Mucosa of stomach (tissue), 1 donor: ENCODE results near the gene HEXIM2.

Source experiments
- H3K27me3 ChIP-seq: one replicate; pipeline ENCODE4 v1.7.0; 2013; ENCODE audit warnings: mild to moderate bottlenecking, low read length; ENCODE audit not compliant: control insufficient read depth, insufficient read depth
- H3K36me3 ChIP-seq: one replicate; pipeline ENCODE4 v1.7.0; 2013; ENCODE audit warnings: low read length; ENCODE audit not compliant: control insufficient read depth, insufficient read depth
- H3K4me1 ChIP-seq: one replicate; pipeline ENCODE4 v1.7.0; 2013; ENCODE audit warnings: mild to moderate bottlenecking, low read length; ENCODE audit not compliant: control insufficient read depth, insufficient read depth
- H3K4me3 ChIP-seq: one replicate; pipeline ENCODE4 v1.7.0; 2013; ENCODE audit warnings: low read length
- H3K9ac ChIP-seq: one replicate; pipeline ENCODE4 v1.7.0; 2013; ENCODE audit warnings: mild to moderate bottlenecking, low read length, moderate library complexity
- H3K9me3 ChIP-seq: one replicate; pipeline ENCODE4 v1.7.0; 2013; ENCODE audit warnings: mild to moderate bottlenecking, low read length, moderate library complexity; ENCODE audit not compliant: control insufficient read depth
- donor health status: Pancreatic carcinoma.

The HEXIM2 gene

DNA sequence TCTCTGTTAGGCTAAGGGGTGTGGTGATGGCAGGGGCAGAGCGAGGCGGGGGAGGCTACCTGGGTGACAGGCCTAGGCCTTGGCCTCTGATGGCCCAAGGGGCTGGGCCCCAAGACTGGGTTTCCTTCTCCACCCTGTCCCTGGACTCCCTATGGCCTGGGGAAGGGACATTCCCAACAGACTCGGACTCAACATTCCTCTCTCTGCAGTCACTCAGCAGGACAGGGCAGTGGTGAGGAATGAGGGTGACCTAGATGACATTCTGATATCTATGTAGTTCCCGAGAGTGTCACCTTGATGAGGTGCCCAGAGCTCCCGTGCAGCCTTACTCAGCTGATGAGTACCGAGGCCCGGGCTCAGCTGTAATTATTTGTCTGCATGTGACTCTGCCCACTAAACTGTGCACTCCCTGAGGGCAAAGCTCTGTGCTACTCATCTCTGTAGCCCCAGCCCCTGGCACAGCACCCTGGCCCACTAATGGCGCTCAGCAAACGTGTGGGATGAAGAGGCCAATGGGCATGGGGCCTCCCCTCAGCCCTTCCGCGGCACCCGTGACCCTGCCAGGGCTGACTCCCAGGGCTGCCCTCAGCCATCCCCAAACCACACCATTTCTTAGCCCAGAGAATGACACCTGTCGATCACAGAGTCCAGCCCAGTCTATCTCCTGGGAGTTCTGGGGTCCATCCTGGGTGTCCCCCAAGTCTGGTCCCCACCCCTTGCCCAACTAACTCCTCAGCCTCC lies 31.6 kb upstream of the HEXIM2 start:
- Histone ChIP-seq H3K9me3 (no peaks in the 10 kb centered on the region), H3K27me3 (no peaks in the 10 kb centered on the region), H3K9ac (peak overlapping the region; percentile 22), H3K36me3 (no peaks in the 10 kb centered on the region), H3K4me3 (no peak overlapping the region), H3K4me1 (peaks cover 58% of the 10 kb centered on the region)

DNA sequence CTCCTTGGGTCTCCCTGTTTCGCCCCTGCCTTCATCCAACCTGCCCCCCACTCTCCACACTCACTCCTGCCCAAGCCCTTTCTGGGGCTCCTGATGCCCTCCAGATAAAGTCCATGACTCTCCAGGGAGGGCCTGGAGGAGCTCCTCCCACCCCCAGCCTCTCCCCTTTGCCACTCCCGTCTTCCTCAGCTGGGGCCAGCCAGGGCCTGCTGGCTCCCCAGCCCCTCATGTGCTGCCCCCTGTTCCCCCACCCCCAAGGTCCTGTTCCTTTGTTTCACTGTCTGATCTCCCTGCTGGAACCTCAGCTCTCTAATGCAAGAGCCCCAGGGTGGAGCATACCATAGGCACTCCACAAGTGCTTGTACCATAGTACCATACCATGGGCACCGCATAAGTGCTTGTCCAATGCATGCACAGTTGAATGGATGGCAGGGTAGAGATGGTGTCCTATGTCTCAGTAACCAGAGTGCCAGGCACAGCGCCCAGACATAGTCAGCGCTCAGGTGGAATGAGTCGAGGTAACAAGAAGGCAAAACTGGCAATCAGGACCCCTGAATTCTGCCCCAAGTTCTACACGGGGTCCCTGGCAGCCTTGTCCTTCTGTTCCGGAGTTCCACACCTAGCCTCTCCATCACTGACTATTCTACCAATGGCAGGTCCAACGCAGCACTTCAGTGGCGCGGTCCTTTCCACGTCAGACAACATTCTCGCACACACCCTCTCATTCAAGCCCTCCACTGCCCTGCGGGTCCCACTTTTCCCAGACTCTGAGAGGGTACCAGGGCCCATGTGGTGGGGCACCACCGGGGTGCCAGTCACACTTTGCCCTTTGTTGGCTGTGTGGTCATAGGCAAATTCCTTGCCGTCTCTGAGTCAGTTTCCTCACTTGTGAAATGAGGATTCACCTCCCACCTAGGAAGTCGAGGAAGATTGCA lies 30.7 kb upstream of the HEXIM2 start:
- Histone ChIP-seq H3K27me3 (no peaks in the 10 kb centered on the region), H3K4me3 (peak overlapping the region; percentile 75), H3K9me3 (no peaks in the 10 kb centered on the region), H3K4me1 (peaks cover 55% of the 10 kb centered on the region), H3K9ac (peak overlapping the region; percentile 79), H3K36me3 (no peaks in the 10 kb centered on the region)

DNA sequence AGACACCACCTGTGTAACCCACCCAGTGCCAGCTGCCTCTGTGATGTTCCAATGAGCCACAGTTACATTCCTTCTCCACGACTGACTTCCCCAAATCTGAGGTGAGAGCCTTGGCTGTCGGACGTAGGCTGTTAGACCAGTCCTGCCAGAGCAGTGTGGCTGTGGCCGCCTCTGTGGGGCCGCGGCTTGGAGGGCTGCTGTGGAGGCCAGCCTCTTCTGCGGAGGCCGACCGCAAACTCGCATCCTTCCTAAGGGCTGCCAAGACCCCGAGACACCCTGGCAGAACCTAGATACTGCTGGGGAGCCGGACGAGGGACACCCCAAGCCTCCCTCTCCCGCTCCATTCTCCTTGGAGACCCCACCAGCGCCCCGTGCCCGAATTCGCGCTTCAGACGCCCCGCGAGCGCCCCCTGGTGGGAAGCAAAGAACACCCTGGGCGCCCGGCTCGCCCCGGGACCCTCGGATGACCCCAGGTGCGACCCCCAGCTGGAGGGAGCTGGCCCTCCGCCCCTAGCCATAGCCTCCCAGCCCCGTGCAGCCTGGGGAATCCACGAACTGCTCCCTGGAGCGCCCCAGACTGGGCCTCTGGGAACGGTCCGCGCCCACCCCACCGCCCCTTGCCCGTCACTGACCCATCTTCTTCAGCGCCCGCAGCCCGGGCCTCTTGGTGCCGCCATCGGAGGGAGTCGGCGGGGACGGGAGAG lies 29.9 kb upstream of the HEXIM2 start:
- peak overlapping the region; percentile 75 for H3K4me3 ChIP-seq
- peaks cover 60% of the 10 kb centered on the region for H3K4me1 ChIP-seq
- H3K9ac ChIP-seq, result peak overlapping the region; percentile 79
- H3K36me3 ChIP-seq, result no peaks in the 10 kb centered on the region
- H3K9me3 ChIP-seq, result no peaks in the 10 kb centered on the region
- H3K27me3 ChIP-seq, result no peaks in the 10 kb centered on the region

DNA sequence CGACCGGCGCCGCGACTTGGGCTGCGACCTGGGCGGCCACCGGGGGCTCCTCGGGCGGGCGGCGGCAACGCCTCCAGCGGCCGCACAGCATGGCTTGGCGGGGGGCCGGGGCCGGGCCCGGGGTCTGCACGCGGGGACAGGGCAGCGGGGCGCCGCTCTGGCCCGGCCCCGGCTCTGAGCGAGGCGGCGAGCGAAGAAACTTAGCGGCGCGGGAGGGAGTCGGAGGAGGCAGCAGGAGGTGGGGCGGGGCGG lies 29.4 kb upstream of the HEXIM2 start, which contains the start of gene PLCD3:
Gene PLCD3 (minus strand): TSS at position 196 of the 252 bp plus-strand sequence. CDS start 105 bp downstream, at position 91.
- Histone ChIP-seq H3K27me3 (no peaks in the 10 kb centered on the region), H3K9me3 (no peaks in the 10 kb centered on the region), H3K4me1 (peaks cover 59% of the 10 kb centered on the region), H3K9ac (peak within 1 kb of the TSS; percentile 79), H3K4me3 (peak within 1 kb of the TSS; percentile 75), H3K36me3 (no peaks in the 10 kb centered on the region)

DNA sequence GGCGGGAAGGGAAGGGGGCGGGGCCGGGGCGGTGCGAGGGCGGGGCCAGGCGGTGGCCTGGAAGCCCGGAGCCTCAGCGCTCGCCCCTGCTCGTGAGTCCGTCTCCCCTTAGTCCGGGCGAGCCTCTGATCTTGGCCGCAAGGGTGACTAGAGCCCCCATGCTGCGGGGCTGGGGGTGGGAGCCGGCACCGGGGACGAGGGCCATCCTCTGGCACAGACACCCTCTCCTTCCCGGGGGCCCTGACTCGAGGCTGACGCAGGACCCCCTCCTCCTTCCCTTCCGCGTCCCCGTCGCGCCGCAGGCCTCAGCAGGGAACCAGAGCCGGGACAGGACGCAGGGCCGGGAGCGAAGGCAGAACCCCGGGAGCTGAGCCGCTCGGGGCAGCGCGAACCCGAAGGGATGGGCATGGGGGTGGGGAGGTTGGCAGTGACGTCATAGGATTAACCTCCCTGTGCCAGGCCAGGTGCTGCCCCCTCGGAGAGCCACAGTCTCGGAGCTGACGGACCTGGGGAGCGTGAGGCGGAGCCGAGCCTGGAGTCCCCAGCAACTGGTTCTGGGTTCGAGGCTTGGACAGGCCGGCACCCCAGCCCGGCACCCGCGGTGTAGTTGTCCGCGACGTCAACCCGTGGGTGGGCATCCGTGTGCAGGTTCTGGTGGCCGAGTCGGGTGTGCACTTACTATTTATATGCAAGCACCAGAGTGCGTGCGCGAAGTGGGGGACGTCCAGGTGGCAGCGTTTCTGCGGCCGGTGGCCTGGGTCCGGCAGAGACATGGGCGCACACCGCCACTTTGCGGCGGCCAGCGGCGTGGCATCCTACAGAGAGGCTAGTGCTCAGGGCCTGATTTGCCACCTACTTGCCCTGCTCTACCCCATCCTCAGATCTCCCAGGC lies 28.9 kb upstream of the HEXIM2 start:
- Histone ChIP-seq H3K36me3 (no peaks in the 10 kb centered on the region), H3K4me3 (peak overlapping the region; percentile 69), H3K27me3 (no peaks in the 10 kb centered on the region), H3K9ac (peak overlapping the region; percentile 72), H3K4me1 (peaks cover 55% of the 10 kb centered on the region), H3K9me3 (no peaks in the 10 kb centered on the region)

DNA sequence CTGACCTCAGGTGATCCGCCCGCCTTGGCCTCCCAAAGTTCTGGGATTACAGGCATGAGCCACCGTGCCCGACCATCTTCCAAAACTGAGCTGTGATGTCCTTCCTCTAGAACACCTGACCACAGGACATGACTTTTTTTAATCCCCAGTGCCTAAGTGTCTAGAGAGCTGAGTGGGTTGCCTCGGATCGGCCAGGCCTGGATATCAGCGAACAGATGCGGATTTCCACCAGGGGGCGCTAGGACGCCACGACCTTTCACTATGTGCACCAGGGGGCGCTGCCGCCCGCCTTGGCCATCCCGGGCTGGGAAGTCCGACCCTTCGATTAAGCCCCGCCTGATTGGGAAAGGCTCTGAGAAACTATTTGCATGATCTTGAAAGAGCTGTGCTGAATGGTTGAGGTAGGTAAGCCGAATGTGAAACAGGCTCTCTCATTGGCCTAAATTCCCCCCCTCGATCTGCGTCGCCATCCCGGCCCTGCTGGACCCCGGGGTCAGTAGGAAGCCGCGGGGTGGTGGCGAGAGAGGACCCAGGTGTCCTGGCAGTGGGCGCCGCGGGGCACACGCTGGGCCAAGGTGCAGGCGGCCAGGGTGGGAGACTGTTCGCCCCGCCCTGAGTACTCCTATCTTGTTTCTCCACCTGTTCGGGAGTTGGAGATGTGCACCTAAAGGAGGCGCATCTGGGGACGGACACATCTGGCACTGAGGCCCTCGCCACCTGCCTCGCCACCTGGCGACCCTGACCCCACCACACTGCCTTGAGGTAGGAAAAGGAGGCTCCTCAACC lies 26.3 kb upstream of the HEXIM2 start, which contains the start of gene ACBD4:
Gene ACBD4 (plus strand): TSS at position 496 of the 786 bp plus-strand sequence. CDS start 458 bp downstream, outside the sequence.
- H3K9me3 ChIP-seq, result no peaks in the 10 kb centered on the region
- H3K36me3 ChIP-seq, result no peaks in the 10 kb centered on the region
- peak within 1 kb of the TSS; percentile 90 for H3K9ac ChIP-seq
- no peaks in the 10 kb centered on the region for H3K27me3 ChIP-seq
- peak within 1 kb of the TSS; percentile 94 for H3K4me3 ChIP-seq
- H3K4me1 ChIP-seq, result peaks cover 35% of the 10 kb centered on the region

DNA sequence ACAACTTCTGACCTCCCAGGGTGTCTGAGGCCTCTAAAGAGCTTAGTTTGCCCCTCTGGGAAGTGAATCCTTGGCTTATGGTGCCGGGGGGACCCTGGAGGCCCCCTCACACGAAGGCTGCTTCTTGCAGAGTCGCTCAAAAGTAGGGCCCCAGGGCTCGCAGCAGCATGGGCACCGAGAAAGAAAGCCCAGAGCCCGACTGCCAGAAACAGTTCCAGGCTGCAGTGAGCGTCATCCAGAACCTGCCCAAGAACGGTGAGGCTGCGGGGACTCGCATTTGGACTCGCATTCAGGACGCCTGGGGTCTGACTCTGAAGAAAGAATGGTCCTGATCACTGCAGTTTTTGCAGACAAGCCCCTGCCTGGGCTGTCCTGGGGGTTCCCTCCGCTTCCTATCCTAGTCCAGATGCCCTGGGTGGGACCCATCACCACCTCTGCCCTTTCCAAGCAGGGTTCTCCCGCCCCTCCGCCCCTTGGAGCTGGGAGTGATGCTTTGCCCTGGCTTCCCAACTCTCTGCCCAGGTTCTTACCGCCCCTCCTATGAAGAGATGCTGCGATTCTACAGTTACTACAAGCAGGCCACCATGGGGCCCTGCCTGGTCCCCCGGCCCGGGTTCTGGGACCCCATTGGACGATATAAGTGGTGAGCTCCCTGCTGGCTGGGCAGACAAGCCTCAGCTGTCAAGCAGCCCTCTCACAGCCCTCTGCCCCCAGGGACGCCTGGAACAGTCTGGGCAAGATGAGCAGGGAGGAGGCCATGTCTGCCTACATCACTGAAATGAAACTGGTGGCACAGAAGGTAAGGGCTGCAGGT lies 25.5 kb upstream of the HEXIM2 start:
- peak overlapping the region; percentile 94 for H3K4me3 ChIP-seq
- no peaks in the 10 kb centered on the region for H3K9me3 ChIP-seq
- peak overlapping the region; percentile 90 for H3K9ac ChIP-seq
- H3K4me1 ChIP-seq, result peaks cover 29% of the 10 kb centered on the region
- H3K27me3 ChIP-seq, result no peaks in the 10 kb centered on the region
- no peaks in the 10 kb centered on the region for H3K36me3 ChIP-seq

DNA sequence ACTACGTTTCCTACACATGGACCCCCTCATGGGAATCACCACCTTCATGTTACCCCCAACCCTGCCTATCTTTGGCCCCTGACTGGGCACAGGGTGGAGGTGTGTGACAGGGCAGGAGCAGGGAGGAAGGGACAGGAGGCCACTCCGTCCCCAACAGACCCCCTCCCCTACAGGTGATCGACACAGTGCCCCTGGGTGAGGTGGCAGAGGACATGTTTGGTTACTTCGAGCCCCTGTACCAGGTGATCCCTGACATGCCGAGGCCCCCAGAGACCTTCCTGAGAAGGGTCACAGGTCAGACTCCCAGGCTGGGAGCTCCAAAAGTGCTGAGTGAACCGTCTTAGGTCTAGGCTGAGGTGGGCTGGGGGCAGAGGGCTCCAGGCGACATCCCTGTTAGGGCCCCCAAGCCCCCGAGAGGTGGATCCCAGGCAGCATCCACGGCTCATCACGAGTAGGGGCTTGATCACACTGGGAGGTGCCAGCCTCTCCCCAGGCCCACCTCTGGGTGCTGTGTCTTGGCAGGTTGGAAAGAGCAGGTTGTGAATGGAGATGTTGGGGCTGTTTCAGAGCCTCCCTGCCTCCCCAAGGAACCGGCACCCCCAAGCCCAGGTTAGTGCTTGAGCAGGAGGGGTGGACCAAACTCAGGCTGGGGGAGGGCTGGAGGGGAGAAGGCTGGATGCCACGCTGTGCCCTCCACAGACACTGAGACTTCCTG lies 24.7 kb upstream of the HEXIM2 start:
- Histone ChIP-seq H3K27me3 (no peaks in the 10 kb centered on the region), H3K4me1 (peaks cover 23% of the 10 kb centered on the region), H3K4me3 (no peak overlapping the region), H3K9ac (peak overlapping the region; percentile 29), H3K36me3 (no peaks in the 10 kb centered on the region), H3K9me3 (no peaks in the 10 kb centered on the region)

DNA sequence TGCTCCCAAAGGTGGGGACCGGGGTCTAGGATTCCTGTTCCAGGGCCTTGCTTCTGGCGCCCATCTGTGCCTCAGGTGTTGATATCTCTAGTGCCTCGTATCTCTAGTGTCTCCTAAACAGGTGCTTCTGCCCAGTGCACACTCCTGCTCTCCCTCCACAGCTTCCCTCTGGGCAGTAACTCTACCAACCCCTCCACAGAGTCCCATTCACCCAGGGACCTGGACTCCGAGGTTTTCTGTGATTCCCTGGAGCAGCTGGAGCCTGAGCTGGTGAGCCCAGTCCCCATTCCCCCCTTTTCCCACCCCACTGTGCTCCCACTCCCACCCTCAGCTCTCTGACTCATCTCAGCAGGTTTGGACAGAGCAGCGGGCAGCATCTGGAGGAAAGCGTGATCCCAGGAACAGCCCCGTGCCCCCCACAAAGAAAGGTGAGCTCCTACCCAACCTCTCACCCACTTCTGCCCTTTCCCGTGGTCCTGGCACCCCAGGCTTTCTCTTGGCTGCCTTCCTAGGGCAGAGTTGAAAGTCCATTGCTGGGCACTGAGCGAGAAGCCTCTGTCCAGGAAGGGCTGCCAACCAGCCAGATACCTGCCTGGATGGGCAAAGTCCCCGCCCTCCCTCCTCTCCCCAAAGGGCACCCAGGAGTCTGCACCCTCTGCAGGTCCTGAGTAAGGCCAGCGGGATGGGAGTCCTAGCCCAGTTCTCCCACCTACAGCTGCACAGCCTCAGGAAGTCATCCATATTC lies 23.9 kb upstream of the HEXIM2 start:
- peak overlapping the region; percentile 29 for H3K9ac ChIP-seq
- no peaks in the 10 kb centered on the region for H3K27me3 ChIP-seq
- no peaks in the 10 kb centered on the region for H3K36me3 ChIP-seq
- no peak overlapping the region for H3K4me3 ChIP-seq
- H3K9me3 ChIP-seq, result no peaks in the 10 kb centered on the region
- peaks cover 22% of the 10 kb centered on the region for H3K4me1 ChIP-seq
